ENCODE data around the gene LCA5. TPM values are rescaled to one million over a fixed set of nuclear protein-coding genes. Genes with fewer than 3 reads are reported as not detected.
"Not testable (repeated sequence)": the region's sequence is repeated elsewhere in the genome, so short reads cannot be mapped to it uniquely, and the experiment has no call there.

LCA5 gene
- 3.5 and 5.2 TPM in 2 replicates for total RNA-seq

GRCh38 chr6:79536954-79537747 lies at the start of gene LCA5:
Gene LCA5 (minus strand): TSS chr6:79537430. CDS start chr6:79518894, 18,536 bp downstream.
- TF ChIP-seq CTCF (IDR thresholded peaks at IDR 0.05; ENCODE audit: insufficient read depth, low read depth, low read length) = no peak
- DNase-seq (ENCODE audit: low read depth) = peak; percentile 96

GRCh38 chr6:79586548-79586947 lies 49.3 kb upstream of the LCA5 start:
- peak; percentile 68 for DNase-seq (ENCODE audit: low read depth)
- no peak overlapping the region for H3K4me3 ChIP-seq (ENCODE audit: low read depth, low read length)
- TF ChIP-seq CTCF (IDR thresholded peaks at IDR 0.05; ENCODE audit: insufficient read depth, low read depth, low read length) = peak; percentile 72

More at GRCh38 chr6:79536954-79537747, at the start of gene LCA5:
- peak within 1 kb of the TSS; percentile 95 for H3K4me3 ChIP-seq (ENCODE audit: low read depth, low read length)

DNA sequence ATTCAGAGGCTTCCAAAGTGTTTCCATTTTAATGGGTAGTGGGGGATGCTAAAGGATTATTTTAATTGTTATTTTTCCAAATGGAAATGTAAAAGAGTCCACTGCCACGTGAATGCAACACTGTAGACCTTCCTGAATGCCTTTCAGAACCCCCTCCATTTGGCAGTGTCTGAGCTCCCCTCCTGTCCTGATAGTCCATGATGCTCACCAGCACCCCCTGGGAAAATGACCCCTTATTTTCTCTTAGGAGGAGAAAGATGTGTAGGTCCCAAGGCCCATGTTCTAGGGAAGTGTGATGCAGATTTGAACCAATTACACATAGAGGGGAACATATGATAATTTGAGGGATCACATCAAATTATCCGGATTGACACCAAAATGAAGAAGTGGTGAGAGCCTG lies 47.1 kb upstream of the LCA5 start:
- no peak for DNase-seq (ENCODE audit: low read depth)
- no peak for TF ChIP-seq CTCF (IDR thresholded peaks at IDR 0.05; ENCODE audit: insufficient read depth, low read depth, low read length)
- H3K4me3 ChIP-seq (ENCODE audit: low read depth, low read length) = no peak overlapping the region

- not testable (repeated sequence) for H3K4me3 ChIP-seq (ENCODE audit: low read depth, low read length); DNase-seq (ENCODE audit: low read depth)
These were observed 40.7 kb upstream of the LCA5 start for GRCh38 chr6:79577926-79578325.

DNA sequence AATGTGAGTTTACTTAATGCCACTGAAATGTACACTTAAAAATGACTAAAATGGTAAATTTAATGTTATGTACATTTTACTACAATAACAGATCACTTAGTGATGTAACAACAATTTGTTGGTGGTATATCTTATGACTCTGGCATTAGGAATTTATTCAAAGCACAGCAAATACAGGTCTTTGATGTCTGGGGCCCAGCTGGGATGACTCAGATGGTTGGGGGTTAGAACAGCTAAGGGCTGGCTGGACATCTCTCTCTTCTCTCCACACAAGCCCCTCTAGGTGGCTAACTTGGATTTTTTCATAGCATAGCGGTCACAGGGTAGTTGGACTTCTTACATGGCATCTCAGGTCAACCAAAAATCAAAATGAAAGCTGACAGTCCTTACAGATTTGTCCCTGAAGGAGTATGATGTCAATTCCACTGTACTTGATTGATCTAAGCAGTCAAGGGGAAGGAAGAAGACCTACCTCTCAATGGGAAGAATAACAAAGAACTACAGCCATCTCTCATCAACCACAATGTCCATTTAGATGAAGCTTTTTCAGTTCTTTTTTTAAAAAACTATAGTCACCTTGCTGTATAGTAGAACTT lies 37.5 kb upstream of the LCA5 start:
- no peak overlapping the region for H3K4me3 ChIP-seq (ENCODE audit: low read depth, low read length)
- peak; percentile 55 for DNase-seq (ENCODE audit: low read depth)
- TF ChIP-seq CTCF (IDR thresholded peaks at IDR 0.05; ENCODE audit: insufficient read depth, low read depth, low read length) = no peak

DNA sequence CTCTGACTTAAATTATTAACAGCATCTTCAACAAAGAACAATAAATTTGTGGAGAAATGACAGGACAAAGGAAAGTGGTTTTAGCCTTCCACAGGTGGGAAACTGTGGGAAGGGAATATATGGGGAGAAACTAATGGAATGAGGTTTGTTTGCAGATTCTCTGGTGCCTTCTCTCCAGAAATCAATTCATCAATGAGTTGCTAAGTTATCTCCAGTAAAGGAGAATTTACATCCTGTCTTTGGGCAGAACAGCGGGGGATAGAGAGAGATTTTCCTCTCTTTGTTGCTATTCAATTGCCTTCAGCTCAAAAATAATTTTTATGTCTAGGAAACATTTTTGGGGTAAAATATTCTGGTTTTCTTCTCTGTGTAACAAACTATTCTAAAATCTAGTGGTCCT lies 36.9 kb upstream of the LCA5 start:
- no peak for TF ChIP-seq CTCF (IDR thresholded peaks at IDR 0.05; ENCODE audit: insufficient read depth, low read depth, low read length)
- DNase-seq (ENCODE audit: low read depth) = no peak
- no peak overlapping the region for H3K4me3 ChIP-seq (ENCODE audit: low read depth, low read length)

- no peak overlapping the region for H3K4me3 ChIP-seq (ENCODE audit: low read depth, low read length)
- DNase-seq (ENCODE audit: low read depth) = no peak
- no peak for TF ChIP-seq CTCF (IDR thresholded peaks at IDR 0.05; ENCODE audit: insufficient read depth, low read depth, low read length)
These were observed 33.8 kb upstream of the LCA5 start for GRCh38 chr6:79571030-79571367.

All from fibroblast of villous mesenchyme (primary cell).